IgD-negative memory B cell (primary cell): ENCODE data around the gene MYO1E. TPM values are rescaled to one million over a fixed set of nuclear protein-coding genes. Genes with fewer than 3 reads are reported as not detected.
"Not testable (repeated sequence)": the region's sequence is repeated elsewhere in the genome, so short reads cannot be mapped to it uniquely, and the experiment has no call there.

ENCODE experiments used
- H3K27ac Mint-ChIP-seq, 3 donors: one replicate each; pipeline ENCODE4 v1.8.0; 2020 to 2022; ENCODE audit warnings: mild to moderate bottlenecking in 3 of 3, mixed read lengths in 3 of 3, moderate library complexity in 1 of 3
- H3K27me3 Mint-ChIP-seq: one replicate; pipeline ENCODE4 v1.8.0; 2021; ENCODE audit warnings: mixed read lengths
- H3K36me3 Mint-ChIP-seq: one replicate; pipeline ENCODE4 v1.8.0; 2020; ENCODE audit warnings: mild to moderate bottlenecking, mixed read lengths
- H3K4me1 Mint-ChIP-seq, 3 donors: one replicate each; pipeline ENCODE4 v1.8.0; 2020 to 2022; ENCODE audit warnings: mixed read lengths in 3 of 3, mild to moderate bottlenecking in 1 of 3
- H3K4me3 Mint-ChIP-seq, 4 donors: one replicate each; pipeline ENCODE4 v1.8.0; 2020 to 2022; ENCODE audit warnings: mild to moderate bottlenecking in 4 of 4, mixed read lengths in 4 of 4, moderate library complexity in 3 of 4
- H3K9me3 Mint-ChIP-seq, 3 donors: one replicate each; pipeline ENCODE4 v1.8.0; 2020 to 2021; ENCODE audit warnings: mixed read lengths in 3 of 3, mild to moderate bottlenecking in 1 of 3
- polyA plus RNA-seq: library from polyadenylated mRNA; unstranded; fragments of 300-500 nt; fragmentation: Illumina TruSeq; gene quantifications from one replicate; pipeline ENCODE4 v1.2.3, GENCODE V29; 2021

The MYO1E gene
- polyA plus RNA-seq, 1 donor from 2014 or later: 27.4 TPM

DNA sequence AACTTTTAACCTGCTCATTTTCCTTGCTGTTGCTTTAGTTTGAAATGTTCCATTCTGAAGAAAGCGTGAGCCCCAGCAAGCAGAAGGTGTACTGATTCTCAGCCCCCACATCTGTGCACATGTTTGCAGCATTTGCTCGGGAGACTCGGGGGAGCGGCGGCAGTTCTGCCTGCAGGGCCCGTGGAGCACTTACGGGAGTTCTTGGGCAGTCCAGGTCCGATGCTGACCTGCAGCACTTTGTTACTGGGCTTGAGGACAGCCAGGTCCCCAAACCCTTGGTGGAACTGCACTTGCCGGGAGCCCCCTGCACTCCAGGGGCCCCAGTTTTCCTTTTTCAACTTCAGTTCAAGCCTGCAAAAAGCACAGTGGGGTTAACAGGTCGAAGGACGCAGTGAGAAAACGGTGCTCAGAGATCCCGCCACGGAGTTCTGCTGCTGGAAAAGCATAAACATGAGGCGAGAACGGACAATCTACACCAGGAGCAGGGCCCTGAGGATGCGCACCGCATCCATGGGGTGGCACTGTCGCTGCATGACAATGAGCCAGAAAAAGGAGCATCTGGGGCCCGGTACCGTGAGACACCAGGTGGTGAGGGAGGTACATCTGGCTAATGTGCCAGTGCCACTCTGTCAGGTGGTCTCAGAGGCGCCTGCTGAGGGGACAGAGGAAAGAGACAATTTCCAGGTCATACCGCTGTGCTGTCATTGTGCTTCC, 211.6 kb downstream of the MYO1E start:
- Mint-ChIP-seq H3K27ac (no peak overlapping the region), H3K9me3 (no peaks in the 10 kb centered on the region), H3K4me1 (peaks cover 0 to 2% (median 0%) of the 10 kb centered on the region in 3 donors), H3K4me3 (no peak overlapping the region), H3K27me3 (no peaks in the 10 kb centered on the region), H3K36me3 (no peaks in the 10 kb centered on the region)

DNA sequence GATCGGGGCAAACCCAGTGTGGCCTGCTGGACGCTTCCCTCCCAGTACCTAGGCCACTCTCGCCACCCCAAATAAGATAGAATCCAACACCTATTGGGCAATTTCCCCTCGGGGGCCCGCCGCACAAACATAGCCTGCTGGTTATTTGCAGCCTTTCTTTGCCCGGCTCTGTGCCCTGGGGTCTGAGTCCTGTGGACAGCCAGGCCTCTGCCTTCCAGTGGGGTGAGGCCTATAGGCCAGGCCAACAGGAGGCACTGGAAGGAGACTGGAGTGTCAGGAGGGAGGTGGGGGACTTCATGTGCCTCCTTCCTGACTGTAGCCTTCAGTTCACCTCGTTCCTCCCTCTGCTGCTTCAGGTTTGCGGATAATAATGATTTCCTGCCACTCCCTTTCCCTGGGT, 213.5 kb downstream of the MYO1E start:
- no peaks in the 10 kb centered on the region for H3K27me3 Mint-ChIP-seq

DNA sequence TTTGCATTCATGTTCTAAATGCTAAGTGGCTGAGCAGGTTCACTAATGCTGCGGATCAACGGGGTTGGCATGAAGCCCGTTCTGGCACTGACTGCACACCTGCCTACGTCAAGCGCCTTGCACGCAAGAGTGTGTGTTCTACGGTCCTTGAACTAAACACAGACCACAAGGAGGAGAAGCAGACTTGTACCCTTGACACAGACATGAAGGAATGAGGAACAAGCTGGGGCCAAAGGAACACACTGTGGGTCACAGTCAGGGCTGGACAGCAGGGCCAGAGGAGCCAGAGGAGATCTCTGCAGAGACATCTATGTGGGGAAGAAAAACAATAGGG, 214.0 kb downstream of the MYO1E start:
- Mint-ChIP-seq H3K4me1 (no peaks in the 10 kb centered on the region), H3K27me3 (no peaks in the 10 kb centered on the region), H3K36me3 (peaks cover 1% of the 10 kb centered on the region), H3K9me3 (no peaks in the 10 kb centered on the region), H3K27ac (no peak overlapping the region), H3K4me3 (no peak overlapping the region)

More for the DNA sequence above, 213.5 kb downstream of the MYO1E start:
- Mint-ChIP-seq H3K4me3 (no peak overlapping the region), H3K27ac (no peak overlapping the region), H3K9me3 (no peaks in the 10 kb centered on the region), H3K4me1 (peaks cover 0 to 2% (median 0%) of the 10 kb centered on the region in 3 donors), H3K36me3 (peaks cover 1% of the 10 kb centered on the region)

- H3K9me3 Mint-ChIP-seq: no peaks in the 10 kb centered on the region
- H3K27me3 Mint-ChIP-seq: no peaks in the 10 kb centered on the region
- peaks cover 1% of the 10 kb centered on the region for H3K36me3 Mint-ChIP-seq
- no peaks in the 10 kb centered on the region for H3K4me1 Mint-ChIP-seq
- H3K27ac Mint-ChIP-seq: no peak overlapping the region
- no peak overlapping the region for H3K4me3 Mint-ChIP-seq
Measured at GRCh38 chr15:59157840-59158700, 214.6 kb downstream of the MYO1E start.

- Mint-ChIP-seq H3K27ac (no peak overlapping the region), H3K4me1 (no peaks in the 10 kb centered on the region)
Measured at GRCh38 chr15:59157396-59157795, 215.3 kb downstream of the MYO1E start.

DNA sequence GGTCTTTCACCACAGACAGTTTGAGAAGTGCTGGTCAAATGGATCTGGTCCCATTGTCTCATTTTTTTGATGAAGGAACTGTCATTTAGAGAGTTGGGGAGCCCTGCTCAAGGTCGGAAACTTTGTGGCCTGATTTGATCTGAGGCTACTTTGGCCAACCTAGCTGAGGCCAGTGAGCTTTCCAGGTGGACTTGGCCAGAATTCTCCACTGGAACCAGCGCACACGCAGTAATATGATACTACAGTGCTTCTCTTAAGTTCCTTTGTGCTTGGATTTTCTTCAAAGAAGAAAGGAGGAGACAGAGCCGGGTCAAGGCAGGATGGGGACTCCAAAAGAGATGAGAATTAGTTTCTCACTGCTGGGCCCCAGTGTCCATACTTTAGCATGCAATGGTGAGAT, 217.2 kb downstream of the MYO1E start:
- Mint-ChIP-seq H3K9me3 (no peaks in the 10 kb centered on the region), H3K4me1 (no peaks in the 10 kb centered on the region), H3K27ac (no peak overlapping the region), H3K27me3 (no peaks in the 10 kb centered on the region), H3K4me3 (no peak overlapping the region), H3K36me3 (peaks cover 1% of the 10 kb centered on the region)

More at GRCh38 chr15:59157396-59157795, 215.3 kb downstream of the MYO1E start:
- Mint-ChIP-seq H3K36me3 (peaks cover 1% of the 10 kb centered on the region), H3K27me3 (no peaks in the 10 kb centered on the region), H3K4me3 (no peak overlapping the region), H3K9me3 (no peaks in the 10 kb centered on the region)

GRCh38 chr15:59154243-59154642, 218.4 kb downstream of the MYO1E start:
- no peak overlapping the region for H3K4me3 Mint-ChIP-seq
- H3K27me3 Mint-ChIP-seq: no peaks in the 10 kb centered on the region
- H3K27ac Mint-ChIP-seq: no peak overlapping the region
- peaks cover 1% of the 10 kb centered on the region for H3K36me3 Mint-ChIP-seq
- H3K9me3 Mint-ChIP-seq: no peaks in the 10 kb centered on the region
- H3K4me1 Mint-ChIP-seq: no peaks in the 10 kb centered on the region

DNA sequence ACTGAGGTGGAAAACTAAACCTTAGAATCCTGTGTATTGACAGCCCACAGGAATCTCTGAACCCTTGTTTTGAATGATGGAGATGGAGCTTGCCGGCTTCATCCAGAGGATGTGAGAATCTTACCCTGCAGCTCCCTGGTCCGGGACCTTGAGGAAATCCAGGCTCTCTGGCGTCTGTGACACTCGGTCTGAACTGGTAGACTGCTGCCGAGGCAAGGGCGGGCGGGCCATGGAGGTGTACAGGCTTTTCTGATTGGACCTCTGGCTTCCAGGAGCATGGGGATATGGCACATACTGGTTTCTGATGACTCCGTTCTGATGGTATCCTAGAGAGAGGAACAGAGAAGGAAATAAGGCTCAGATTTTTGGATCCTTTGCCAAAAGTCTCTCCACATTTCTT, 219.2 kb downstream of the MYO1E start:
- no peaks in the 10 kb centered on the region for H3K9me3 Mint-ChIP-seq
- no peaks in the 10 kb centered on the region for H3K27me3 Mint-ChIP-seq
- H3K4me3 Mint-ChIP-seq: no peak overlapping the region
- H3K4me1 Mint-ChIP-seq: no peaks in the 10 kb centered on the region
- no peak overlapping the region for H3K27ac Mint-ChIP-seq
- H3K36me3 Mint-ChIP-seq: peaks cover 1% of the 10 kb centered on the region

- H3K36me3 Mint-ChIP-seq: peaks cover 1% of the 10 kb centered on the region
- no peaks in the 10 kb centered on the region for H3K4me1 Mint-ChIP-seq
- no peaks in the 10 kb centered on the region for H3K9me3 Mint-ChIP-seq
- no peak overlapping the region for H3K27ac Mint-ChIP-seq
- H3K4me3 Mint-ChIP-seq: no peak overlapping the region
- no peaks in the 10 kb centered on the region for H3K27me3 Mint-ChIP-seq
Measured at GRCh38 chr15:59152694-59153450, 219.8 kb downstream of the MYO1E start.

DNA sequence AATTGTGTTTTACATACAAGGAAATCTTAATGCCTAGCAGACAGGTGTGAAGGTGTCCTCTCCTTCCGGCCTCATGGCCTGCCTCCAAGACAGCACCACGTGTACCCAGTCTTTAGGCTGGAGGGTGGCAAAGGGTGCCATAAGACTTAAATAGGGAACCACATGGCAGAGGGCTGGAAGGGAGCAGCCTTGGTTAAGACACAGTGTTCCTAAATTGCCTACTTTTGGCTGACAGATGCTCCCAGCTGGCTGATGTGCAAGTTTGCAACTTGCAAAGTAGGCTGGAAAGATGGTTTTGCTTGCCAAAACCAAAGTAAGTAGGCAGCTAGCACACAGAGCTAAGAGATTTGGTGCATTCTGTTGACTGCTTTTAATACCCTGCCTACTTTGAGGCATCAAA, 222.5 kb downstream of the MYO1E start:
- Mint-ChIP-seq H3K27ac (no peak overlapping the region), H3K4me3 (no peak overlapping the region), H3K27me3 (no peaks in the 10 kb centered on the region), H3K36me3 (peaks cover 1% of the 10 kb centered on the region), H3K9me3 (no peaks in the 10 kb centered on the region), H3K4me1 (no peaks in the 10 kb centered on the region)

GRCh38 chr15:59148153-59148833, 224.4 kb downstream of the MYO1E start:
- no peaks in the 10 kb centered on the region for H3K9me3 Mint-ChIP-seq
- no peaks in the 10 kb centered on the region for H3K27me3 Mint-ChIP-seq
- peak overlapping the region in 1 of 3 donors; percentile 49 for H3K27ac Mint-ChIP-seq
- H3K4me3 Mint-ChIP-seq: no peak overlapping the region
- H3K36me3 Mint-ChIP-seq: no peaks in the 10 kb centered on the region
- H3K4me1 Mint-ChIP-seq: no peaks in the 10 kb centered on the region

- H3K36me3 Mint-ChIP-seq: no peaks in the 10 kb centered on the region
- H3K4me3 Mint-ChIP-seq: no peak overlapping the region
- no peaks in the 10 kb centered on the region for H3K4me1 Mint-ChIP-seq
- no peaks in the 10 kb centered on the region for H3K9me3 Mint-ChIP-seq
- H3K27me3 Mint-ChIP-seq: no peaks in the 10 kb centered on the region
- H3K27ac Mint-ChIP-seq: no peak overlapping the region
Measured at GRCh38 chr15:59147666-59148065, 225.0 kb downstream of the MYO1E start.

GRCh38 chr15:59144594-59144993, 228.1 kb downstream of the MYO1E start:
- not testable (repeated sequence) for H3K4me1 Mint-ChIP-seq, H3K36me3 Mint-ChIP-seq, H3K27ac Mint-ChIP-seq, H3K27me3 Mint-ChIP-seq, H3K4me3 Mint-ChIP-seq, H3K9me3 Mint-ChIP-seq

DNA sequence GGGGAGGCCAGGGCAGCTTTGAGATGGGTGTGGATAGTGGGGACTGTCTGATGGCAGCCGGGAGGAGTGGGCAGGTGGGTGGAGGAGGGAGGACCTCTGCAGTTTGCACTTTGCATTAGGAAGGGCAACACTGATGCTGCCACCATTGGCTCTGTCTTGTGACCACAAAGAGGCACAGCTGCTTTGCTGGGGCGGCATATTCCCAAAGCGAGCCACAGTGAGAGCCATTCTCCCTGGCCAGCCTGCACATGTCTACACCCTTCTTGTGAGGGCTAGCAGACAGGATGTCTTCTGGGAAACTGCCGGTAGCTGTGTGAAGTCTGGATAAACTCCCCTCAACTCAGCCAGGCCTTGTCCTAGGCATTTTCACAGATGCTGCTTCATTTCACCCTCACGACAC, 229.4 kb downstream of the MYO1E start:
- Mint-ChIP-seq H3K4me3 (no peak overlapping the region), H3K27me3 (no peaks in the 10 kb centered on the region), H3K9me3 (no peaks in the 10 kb centered on the region), H3K27ac (no peak overlapping the region), H3K36me3 (no peaks in the 10 kb centered on the region), H3K4me1 (peaks cover 0 to 4% (median under 1%) of the 10 kb centered on the region in 3 donors)
